PC-3 (cell line): ENCODE data around the gene FKBP2. TPM values are rescaled to one million over a fixed set of nuclear protein-coding genes. Genes with fewer than 3 reads are reported as not detected.

ENCODE experiments used
- ATAC-seq: fragments of 200-7000 bp; cut with Tn5 transposase; 2 replicates; pipeline ENCODE4 v1.9.1; 2020; ENCODE audit warnings: mild to moderate bottlenecking, moderate library complexity
- BruUV-seq: library from RNA; stranded (reverse); fragments of 400-500 nt; replicated peaks from 2 replicates; lab custom pipeline; 2021; lab: Mats Ljungman, UMichigan
- CTCF ChIA-PET: fragments of 300-600 bp; sonication (Branson Sonifier 250); formaldehyde crosslinking; loops from one replicate; lab custom pipeline; 2022; ENCODE audit warnings: antibody characterized with exemption; lab: Charles Lee
- POLR2A ChIA-PET: fragments of 300-600 bp; sonication (Branson Sonifier 250); formaldehyde crosslinking; loops from one replicate; lab custom pipeline; 2022; ENCODE audit warnings: antibody characterized with exemption; ENCODE audit not compliant: unreplicated experiment; lab: Charles Lee
- DNase-seq: peaks from one replicate; pipeline ENCODE4 v3.0.0-alpha.2; 2015
- H2AFZ ChIP-seq: fragments of 300-600 bp; sonication (generic); 2 replicates; pipeline ENCODE4 v1.6.0; 2016; ENCODE audit warnings: antibody characterized with exemption, low read length
- H3F3A ChIP-seq: fragments of 300-600 bp; sonication (generic); one replicate; pipeline ENCODE4 v1.6.0; 2017; ENCODE audit warnings: antibody characterized with exemption, low read length, control low read depth, mild to moderate bottlenecking; ENCODE audit not compliant: unreplicated experiment
- H3K27ac ChIP-seq: fragments of 300-600 bp; sonication (generic); 2 replicates; pipeline ENCODE4 v1.5.1; 2016; ENCODE audit warnings: mild to moderate bottlenecking, low read length
- H3K27me3 ChIP-seq: fragments of 300-600 bp; sonication (generic); 2 replicates; pipeline ENCODE4 v1.6.1; 2016; ENCODE audit warnings: low read length, mixed read lengths
- H3K36me3 ChIP-seq: fragments of 300-600 bp; sonication (generic); 2 replicates; pipeline ENCODE4 v1.6.1; 2016; ENCODE audit warnings: low read depth, mixed run types, low read length, mixed read lengths
- H3K4me1 ChIP-seq: fragments of 300-600 bp; sonication (generic); 2 replicates; pipeline ENCODE4 v1.5.1; 2016; ENCODE audit warnings: low read length; ENCODE audit not compliant: insufficient read depth
- H3K4me2 ChIP-seq: fragments of 300-600 bp; sonication (generic); 2 replicates; pipeline ENCODE4 v1.6.0; 2016; ENCODE audit warnings: low read length
- H3K4me3 ChIP-seq: fragments of 300-600 bp; sonication (generic); 2 replicates; pipeline ENCODE4 v1.5.1; 2016; ENCODE audit warnings: mild to moderate bottlenecking, low read length, mixed read lengths
- H3K79me2 ChIP-seq: fragments of 300-600 bp; sonication (generic); 2 replicates; pipeline ENCODE4 v1.6.1; 2017; ENCODE audit warnings: low read length, mixed read lengths
- H3K9ac ChIP-seq: fragments of 300-600 bp; sonication (generic); 2 replicates; pipeline ENCODE4 v1.6.0; 2016; ENCODE audit warnings: mild to moderate bottlenecking, low read length
- H3K9me2 ChIP-seq: fragments of 300-600 bp; sonication (generic); replicated peaks from 2 replicates; pipeline ENCODE4 v1.6.1; 2016; ENCODE audit warnings: mixed run types, low read length, mixed read lengths
- H3K9me3 ChIP-seq: fragments of 300-600 bp; sonication (generic); 2 replicates; pipeline ENCODE4 v1.6.1; 2016; ENCODE audit warnings: low read length, mixed read lengths
- H4K20me1 ChIP-seq: fragments of 300-600 bp; sonication (generic); 2 replicates; pipeline ENCODE4 v1.6.1; 2016; ENCODE audit warnings: low read length, mixed read lengths
- CTCF ChIP-seq: fragments of 300-600 bp; sonication (generic); conservative IDR thresholded peaks from 2 replicates; pipeline ENCODE4 v1.5.1; 2017; ENCODE audit warnings: antibody characterized with exemption, low read depth, mild to moderate bottlenecking, low read length
- EZH2 ChIP-seq: fragments of 300-600 bp; sonication (generic); IDR thresholded peaks from one replicate; pipeline ENCODE4 v1.6.1; 2017; ENCODE audit warnings: antibody characterized with exemption, mild to moderate bottlenecking, low read length; ENCODE audit not compliant: unreplicated experiment
- EZH2phosphoT487 ChIP-seq: fragments of 300-600 bp; sonication (generic); IDR thresholded peaks from 2 replicates; pipeline ENCODE4 v1.6.1; 2018; ENCODE audit warnings: mild to moderate bottlenecking, antibody characterized with exemption, low read length, borderline replicate concordance
- intact Hi-C: fragments of 100-400 bp; cut with micrococcal nuclease; formaldehyde crosslinking; loops from 2 replicates; pipeline ENCODE4 v1.9.0; 2023
- total RNA-seq: library from RNA; depleted of rRNA; stranded (reverse); fragments of >200 nt; gene quantifications from 2 replicates; pipeline ENCODE4 v1.2.3, GENCODE V29; 2014

FKBP2 gene
- total RNA-seq, 1 experiment from 2014 or later = 215 TPM

GRCh38 chr11:64241241-64241490, 271 bp downstream of the FKBP2 start:
- no peaks in the 10 kb centered on the region for H3K27me3 ChIP-seq
- H3K4me2 ChIP-seq = peak overlapping the region; percentile 94
- no TSS peak for BruUV-seq
- H2AFZ ChIP-seq = peak overlapping the region; percentile 79
- H3F3A ChIP-seq = peaks cover 16% of the 10 kb centered on the region
- intact Hi-C loops = loop anchor here (2.0 kb wide), 1 partner anchor 64 kb away; the partner anchor contains the start of gene ESRRA
- ChIA-PET POLR2A (interaction anchor here (0.6 to 1.0 kb wide), 6 partner anchors 26 to 506 kb away, joined by 3 to 9 read pairs (median 4); partner anchors contain the start of gene PRDX5), CTCF (interaction anchor here (0.6 to 1.1 kb wide), 5 partner anchors 11 to 573 kb away, joined by 3 to 7 read pairs (median 4); partner anchors contain the start of gene CATSPERZ)
- peaks cover 14% of the 10 kb centered on the region; the same call in 1 of the 2 replicates for H3K36me3 ChIP-seq
- no peaks in the 10 kb centered on the region for H3K9me2 ChIP-seq
- TF ChIP-seq EZH2phosphoT487 (no peak), CTCF (no peak)
- DNase-seq (peak; percentile 100), ATAC-seq (peak; percentile 61)
- peak overlapping the region; percentile 98 for H3K27ac ChIP-seq
- peaks cover 8% of the 10 kb centered on the region; the same call in 1 of the 2 replicates for H4K20me1 ChIP-seq
- H3K4me3 ChIP-seq = peak overlapping the region; percentile 87
- H3K79me2 ChIP-seq = peaks cover 46% of the 10 kb centered on the region
- peak overlapping the region; percentile 88 for H3K9ac ChIP-seq
- no peaks in the 10 kb centered on the region for H3K9me3 ChIP-seq
- peaks cover 66% of the 10 kb centered on the region for H3K4me1 ChIP-seq

- peaks cover 66% of the 10 kb centered on the region for H3K4me1 ChIP-seq
- peaks cover 14% of the 10 kb centered on the region; the same call in 1 of the 2 replicates for H3K36me3 ChIP-seq
- H3F3A ChIP-seq = peaks cover 16% of the 10 kb centered on the region
- POLR2A ChIA-PET = interaction anchor here (0.6 to 1.0 kb wide), 6 partner anchors 27 to 506 kb away, joined by 3 to 9 read pairs (median 4); partner anchors contain the start of gene PRDX5
- CTCF ChIA-PET = interaction anchor here (0.6 to 1.1 kb wide), 5 partner anchors 11 to 573 kb away, joined by 3 to 7 read pairs (median 4); partner anchors contain the start of gene CATSPERZ
- peak overlapping the region; percentile 87 for H3K4me3 ChIP-seq
- peaks cover 8% of the 10 kb centered on the region; the same call in 1 of the 2 replicates for H4K20me1 ChIP-seq
- H3K4me2 ChIP-seq = peak overlapping the region; percentile 94
- no peaks in the 10 kb centered on the region for H3K9me2 ChIP-seq
- intact Hi-C loops = loop anchor here (2.0 kb wide), 1 partner anchor 63 kb away; the partner anchor contains the start of gene ESRRA
- H2AFZ ChIP-seq = peak overlapping the region; percentile 24; the same call in 1 of the 2 replicates
- TSS peak; percentile 4 for BruUV-seq
- H3K9me3 ChIP-seq = no peaks in the 10 kb centered on the region
- peak overlapping the region; percentile 89 for H3K9ac ChIP-seq
- H3K27me3 ChIP-seq = no peaks in the 10 kb centered on the region
- ATAC-seq (peak; percentile 6), DNase-seq (peak; percentile 56)
- peaks cover 48% of the 10 kb centered on the region for H3K79me2 ChIP-seq
- no peak for TF ChIP-seq EZH2
- TF ChIP-seq CTCF = no peak
- no peak for TF ChIP-seq EZH2phosphoT487
- H3K27ac ChIP-seq = peak overlapping the region; percentile 63
Measured at GRCh38 chr11:64241491-64242374, 838 bp downstream of the FKBP2 start.
